Measurements from ENCODE around the gene DMD. TPM values are rescaled to one million over a fixed set of nuclear protein-coding genes. Genes with fewer than 3 reads are reported as not detected.

The DMD gene
- total and polyA plus RNA-seq, 2 experiments from 2014 or later, result 73.5 to 90.7 TPM

GRCh38 chrX:31307952-31308351 is 1903.4 kb downstream of the DMD start:
- H3K36me3 ChIP-seq, result no peaks in the 10 kb centered on the region
- no peaks in the 10 kb centered on the region for H3K9me3 ChIP-seq (ENCODE audit: low read depth)
- no peak overlapping the region for H3K27ac ChIP-seq
- H3K4me3 ChIP-seq, result no peak overlapping the region
- no peak for DNase-seq (ENCODE audit: low read depth in 1 of 2, low spot score in 1 of 2)
- no peaks in the 10 kb centered on the region for H3K27me3 ChIP-seq
- H3K4me1 ChIP-seq (ENCODE audit: low read depth), result no peaks in the 10 kb centered on the region
- no peak for TF ChIP-seq CTCF (IDR thresholded peaks at IDR 0.05; ENCODE audit: low read depth, low read length)

GRCh38 chrX:31302573-31303075 is 1908.7 kb downstream of the DMD start:
- DNase-seq (ENCODE audit: low read depth in 1 of 2, low spot score in 1 of 2), result no peak
- Histone ChIP-seq H3K27me3 (no peaks in the 10 kb centered on the region), H3K27ac (no peak overlapping the region), H3K36me3 (no peaks in the 10 kb centered on the region), H3K4me3 (no peak overlapping the region), H3K4me1 (ENCODE audit: low read depth) (no peaks in the 10 kb centered on the region), H3K9me3 (ENCODE audit: low read depth) (no peaks in the 10 kb centered on the region)
- TF ChIP-seq CTCF (IDR thresholded peaks at IDR 0.05; ENCODE audit: low read depth, low read length), result no peak

- no peaks in the 10 kb centered on the region for H3K36me3 ChIP-seq
- no peak for TF ChIP-seq CTCF (IDR thresholded peaks at IDR 0.05; ENCODE audit: low read depth, low read length)
- no peaks in the 10 kb centered on the region for H3K9me3 ChIP-seq (ENCODE audit: low read depth)
- DNase-seq (ENCODE audit: low read depth in 1 of 2, low spot score in 1 of 2), result no peak
- H3K4me1 ChIP-seq (ENCODE audit: low read depth), result no peaks in the 10 kb centered on the region
- H3K27me3 ChIP-seq, result no peaks in the 10 kb centered on the region
- no peak overlapping the region for H3K27ac ChIP-seq
- no peak overlapping the region for H3K4me3 ChIP-seq
Observed at GRCh38 chrX:31301941-31302340, 1909.4 kb downstream of the DMD start.

- no peaks in the 10 kb centered on the region for H3K4me1 ChIP-seq (ENCODE audit: low read depth)
- H3K27me3 ChIP-seq, result no peaks in the 10 kb centered on the region
- no peak overlapping the region for H3K4me3 ChIP-seq
- H3K27ac ChIP-seq, result no peak overlapping the region
- H3K9me3 ChIP-seq (ENCODE audit: low read depth), result no peaks in the 10 kb centered on the region
- no peak for TF ChIP-seq CTCF (IDR thresholded peaks at IDR 0.05; ENCODE audit: low read depth, low read length)
- DNase-seq (ENCODE audit: low read depth in 1 of 2, low spot score in 1 of 2), result no peak
- no peaks in the 10 kb centered on the region for H3K36me3 ChIP-seq
Observed at GRCh38 chrX:31301203-31301602, 1910.1 kb downstream of the DMD start.

- no peaks in the 10 kb centered on the region for H3K4me1 ChIP-seq (ENCODE audit: low read depth)
- TF ChIP-seq CTCF (IDR thresholded peaks at IDR 0.05; ENCODE audit: low read depth, low read length), result no peak
- no peak for DNase-seq (ENCODE audit: low read depth in 1 of 2, low spot score in 1 of 2)
- no peaks in the 10 kb centered on the region for H3K27me3 ChIP-seq
- H3K4me3 ChIP-seq, result no peak overlapping the region
- no peak overlapping the region for H3K27ac ChIP-seq
- no peaks in the 10 kb centered on the region for H3K9me3 ChIP-seq (ENCODE audit: low read depth)
- H3K36me3 ChIP-seq, result no peaks in the 10 kb centered on the region
Observed at GRCh38 chrX:31298916-31299315, 1912.4 kb downstream of the DMD start.

- no peak overlapping the region for H3K4me3 ChIP-seq
Observed at GRCh38 chrX:31297881-31298280, 1913.5 kb downstream of the DMD start.

More at GRCh38 chrX:31297881-31298280, 1913.5 kb downstream of the DMD start:
- TF ChIP-seq CTCF (IDR thresholded peaks at IDR 0.05; ENCODE audit: low read depth, low read length), result no peak
- Histone ChIP-seq H3K4me1 (ENCODE audit: low read depth) (no peaks in the 10 kb centered on the region), H3K27ac (no peak overlapping the region), H3K9me3 (ENCODE audit: low read depth) (no peaks in the 10 kb centered on the region), H3K36me3 (no peaks in the 10 kb centered on the region), H3K27me3 (no peaks in the 10 kb centered on the region)
- no peak for DNase-seq (ENCODE audit: low read depth in 1 of 2, low spot score in 1 of 2)

Measured in cardiac muscle cell (in vitro differentiated cells and primary cell).